Ecto neural progenitor cell (in vitro differentiated cells): ENCODE results near the gene SBF2.
A peak's percentile ranks its signal among the peaks of the same experiment; 100 is the strongest.
"Not testable (repeated sequence)": the region's sequence is repeated elsewhere in the genome, so short reads cannot be mapped to it uniquely, and the experiment has no call there.

ENCODE experiments used
- DNase-seq: peaks from one replicate; pipeline ENCODE4 v3.0.0-alpha.2; 2018; ENCODE audit warnings: low spot score

Gene SBF2

DNA sequence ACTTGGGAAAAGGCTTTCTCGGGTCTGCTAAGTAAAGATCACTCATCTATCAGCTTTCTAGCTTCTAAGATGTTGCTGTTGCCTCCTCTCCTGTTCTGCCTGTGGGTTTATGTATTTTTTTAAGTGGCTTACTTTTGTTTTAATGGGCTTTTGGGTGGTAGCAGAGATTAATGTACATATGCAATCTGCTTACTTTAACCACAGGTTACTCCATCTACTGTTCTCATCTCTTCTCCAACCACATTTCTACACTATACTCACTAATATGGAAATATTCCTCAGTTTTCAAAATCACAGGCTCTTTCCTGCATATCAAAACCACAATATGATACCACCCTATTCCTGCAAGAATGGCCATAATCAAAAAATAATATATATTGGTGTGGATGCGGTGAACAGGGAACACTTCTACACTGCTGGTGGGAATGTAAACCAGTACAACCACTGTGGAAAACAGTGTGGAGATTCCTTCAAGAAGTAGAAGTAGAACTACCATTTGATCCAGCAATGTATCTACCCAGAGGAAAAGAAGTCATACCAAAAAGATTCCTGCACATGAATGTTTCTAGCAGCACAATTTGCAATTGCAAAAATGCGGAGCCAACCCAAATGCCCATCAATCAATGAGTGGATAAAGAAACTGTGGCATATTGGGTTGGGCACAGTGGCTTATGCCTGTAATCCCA lies 341.4 kb downstream of the SBF2 start:
- no peak for DNase-seq

DNA sequence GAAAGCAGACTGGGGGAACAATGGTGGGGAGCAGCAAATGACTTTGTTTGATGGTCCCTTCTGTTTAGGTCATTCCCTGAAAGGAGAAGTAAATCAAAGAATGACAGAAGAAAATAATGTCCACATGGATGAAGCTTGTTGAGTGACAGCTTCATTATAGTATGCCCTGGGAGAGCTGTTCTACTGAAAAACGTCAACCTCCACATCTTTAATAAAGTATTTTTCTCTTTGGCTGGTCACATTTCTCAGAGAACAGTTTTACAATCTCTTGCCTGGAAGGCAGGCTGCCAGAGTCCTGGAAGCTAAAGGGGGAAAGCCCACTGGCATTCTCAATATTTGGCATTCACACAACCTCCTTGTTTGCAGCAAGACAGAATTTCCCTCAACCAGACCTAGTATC lies 342.2 kb downstream of the SBF2 start:
- DNase-seq: no peak

DNA sequence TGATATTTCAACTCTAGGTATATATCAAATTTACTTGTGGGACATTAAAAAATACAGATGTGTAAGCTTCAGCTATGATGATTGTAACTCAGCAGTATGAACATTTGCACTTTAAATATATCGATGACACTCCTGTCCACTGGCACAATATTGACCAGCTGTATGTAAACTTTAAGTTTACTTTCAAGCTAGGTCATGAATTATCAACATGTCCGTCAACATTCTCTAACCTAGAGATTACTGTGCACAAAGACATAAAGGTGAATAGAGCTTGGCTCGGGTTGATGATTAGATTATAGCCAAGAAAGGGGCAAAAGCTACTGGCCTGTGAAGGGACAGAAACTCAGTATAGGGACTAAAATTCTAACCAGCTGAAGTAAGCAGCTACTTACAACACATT lies 343.6 kb downstream of the SBF2 start:
- DNase-seq: no peak

DNA sequence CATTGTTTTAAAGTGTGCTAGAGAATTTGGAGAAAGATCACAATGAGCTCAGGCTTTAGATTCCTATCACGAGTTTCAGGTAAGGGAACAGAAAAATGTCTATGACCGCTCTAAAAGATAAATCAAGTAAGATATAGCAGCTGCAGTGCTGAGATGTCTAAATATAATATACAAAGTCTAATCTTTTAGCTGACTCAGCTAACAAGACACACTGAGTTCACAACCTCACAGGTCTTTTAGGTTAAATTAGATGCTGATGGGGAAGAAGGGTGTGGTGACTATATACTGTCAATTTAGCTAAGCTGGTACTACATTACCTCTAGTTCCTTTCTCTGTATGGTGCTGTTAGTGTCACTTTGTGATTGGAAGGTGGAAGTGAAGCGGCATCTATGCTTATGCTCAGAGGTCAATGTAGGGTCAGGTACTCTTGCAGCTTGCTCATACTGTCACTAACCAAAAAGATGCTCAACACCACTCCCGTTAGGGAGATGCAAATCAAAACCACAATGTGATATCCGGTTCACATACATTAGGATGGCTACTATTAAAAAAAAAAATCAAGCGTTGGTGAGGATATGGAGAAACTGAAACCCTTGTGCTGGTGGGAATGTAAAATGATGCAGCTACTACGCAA lies 346.7 kb downstream of the SBF2 start:
- DNase-seq: no peak

- DNase-seq: not testable (repeated sequence)
Measured at GRCh38 chr11:9945680-9946079, 348.3 kb downstream of the SBF2 start.

DNA sequence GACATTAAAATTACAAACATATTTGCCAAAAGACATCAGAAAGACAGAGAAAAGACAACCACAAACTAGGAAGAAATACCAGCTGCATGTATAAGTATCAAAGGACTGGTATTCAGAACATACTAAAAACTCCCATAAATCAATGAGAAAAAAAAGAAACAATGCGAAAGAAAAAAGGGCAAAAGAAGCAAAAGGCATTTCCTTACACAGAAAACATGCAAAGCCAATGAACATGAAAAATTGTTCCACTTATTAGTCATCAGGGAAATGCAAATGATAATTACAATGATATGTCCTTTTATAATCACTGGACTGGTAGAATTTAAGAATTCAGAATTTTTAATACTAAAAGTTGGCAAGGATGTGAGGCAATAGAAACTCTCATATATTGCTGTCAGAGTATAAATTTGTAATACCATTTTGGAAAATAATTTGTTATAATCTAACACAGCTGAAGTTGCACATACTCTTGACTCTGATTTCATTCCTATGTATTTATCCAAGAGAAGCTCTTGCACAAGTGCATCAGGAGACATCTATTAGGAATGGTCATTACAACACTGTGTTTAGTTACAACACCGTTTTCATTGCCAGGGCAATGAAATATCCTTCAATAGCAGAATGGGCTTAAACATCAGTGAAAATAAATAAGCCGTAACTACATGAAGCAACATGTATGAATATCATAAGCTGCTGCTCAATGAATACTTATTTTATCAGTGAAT lies 350.5 kb downstream of the SBF2 start:
- DNase-seq: no peak

- no peak for DNase-seq
Measured at GRCh38 chr11:9941991-9942390, 352.0 kb downstream of the SBF2 start.

- DNase-seq: not testable (repeated sequence)
Measured at GRCh38 chr11:9939150-9939549, 354.9 kb downstream of the SBF2 start.

- DNase-seq: no peak
Measured at GRCh38 chr11:9936754-9937153, 357.3 kb downstream of the SBF2 start.

DNA sequence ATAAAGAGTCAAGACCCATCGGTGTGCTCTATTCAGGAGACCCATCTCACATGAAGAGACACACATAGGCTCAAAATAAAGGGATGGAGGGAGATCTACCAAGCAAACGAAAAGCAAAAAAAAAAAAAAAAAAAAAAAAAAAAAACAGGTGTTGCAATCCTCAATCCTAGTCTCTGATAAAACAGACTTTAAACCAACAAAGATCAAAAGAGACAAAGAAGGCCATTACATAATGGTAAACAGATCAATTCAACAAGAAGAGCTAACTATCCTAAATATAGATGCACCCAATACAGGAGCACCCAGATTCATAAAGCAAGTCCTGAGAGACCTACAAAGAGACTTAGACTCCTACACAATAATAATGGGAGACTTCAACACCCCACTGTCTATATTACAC lies 361.2 kb downstream of the SBF2 start:
- DNase-seq: not testable (repeated sequence)

- not testable (repeated sequence) for DNase-seq
Measured at GRCh38 chr11:9930562-9931331, 363.3 kb downstream of the SBF2 start.

GRCh38 chr11:9927670-9928069 lies 366.3 kb downstream of the SBF2 start:
- no peak for DNase-seq

DNA sequence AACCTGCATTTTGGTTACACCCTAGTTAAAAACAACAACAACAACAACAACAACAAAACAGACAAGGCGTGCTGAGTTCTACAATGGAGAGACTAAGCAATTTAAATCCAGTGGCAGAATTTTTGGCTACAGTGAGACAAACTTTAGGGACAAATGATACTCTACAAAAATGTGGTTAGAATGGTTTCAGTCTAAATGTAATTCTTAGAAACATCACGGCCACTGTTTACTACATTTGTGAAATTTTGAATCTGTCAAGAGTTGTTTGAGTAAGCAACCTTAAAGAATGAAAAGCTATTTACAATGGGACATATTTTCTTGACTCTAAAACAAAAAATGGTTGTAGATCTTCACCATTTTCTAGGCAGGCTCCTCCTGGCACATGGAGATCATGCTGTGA lies 370.7 kb downstream of the SBF2 start:
- DNase-seq: no peak

DNA sequence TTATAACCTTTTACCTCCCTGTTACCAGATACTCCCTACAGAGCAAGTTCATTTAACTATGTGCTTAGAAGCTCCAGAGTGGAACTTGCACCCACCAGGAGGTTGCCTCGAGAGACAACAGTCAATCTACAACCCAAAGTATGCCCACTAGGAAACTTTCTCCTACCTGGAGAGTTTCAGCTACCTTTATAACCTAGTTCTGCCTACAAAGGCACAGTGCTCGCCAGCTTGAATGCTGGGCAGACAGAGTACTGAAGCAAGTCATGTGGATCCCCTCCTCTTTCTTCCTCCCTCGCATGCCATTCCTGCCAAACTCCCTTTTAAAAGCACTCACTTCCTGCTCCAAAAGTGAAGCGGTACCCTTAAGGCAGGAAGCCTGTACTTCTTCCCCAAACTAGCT lies 371.2 kb downstream of the SBF2 start:
- peak; percentile 48 for DNase-seq

GRCh38 chr11:9916480-9916879 lies 377.5 kb downstream of the SBF2 start:
- DNase-seq: no peak

- no peak for DNase-seq
Measured at GRCh38 chr11:9914064-9914463, 380.0 kb downstream of the SBF2 start.

DNA sequence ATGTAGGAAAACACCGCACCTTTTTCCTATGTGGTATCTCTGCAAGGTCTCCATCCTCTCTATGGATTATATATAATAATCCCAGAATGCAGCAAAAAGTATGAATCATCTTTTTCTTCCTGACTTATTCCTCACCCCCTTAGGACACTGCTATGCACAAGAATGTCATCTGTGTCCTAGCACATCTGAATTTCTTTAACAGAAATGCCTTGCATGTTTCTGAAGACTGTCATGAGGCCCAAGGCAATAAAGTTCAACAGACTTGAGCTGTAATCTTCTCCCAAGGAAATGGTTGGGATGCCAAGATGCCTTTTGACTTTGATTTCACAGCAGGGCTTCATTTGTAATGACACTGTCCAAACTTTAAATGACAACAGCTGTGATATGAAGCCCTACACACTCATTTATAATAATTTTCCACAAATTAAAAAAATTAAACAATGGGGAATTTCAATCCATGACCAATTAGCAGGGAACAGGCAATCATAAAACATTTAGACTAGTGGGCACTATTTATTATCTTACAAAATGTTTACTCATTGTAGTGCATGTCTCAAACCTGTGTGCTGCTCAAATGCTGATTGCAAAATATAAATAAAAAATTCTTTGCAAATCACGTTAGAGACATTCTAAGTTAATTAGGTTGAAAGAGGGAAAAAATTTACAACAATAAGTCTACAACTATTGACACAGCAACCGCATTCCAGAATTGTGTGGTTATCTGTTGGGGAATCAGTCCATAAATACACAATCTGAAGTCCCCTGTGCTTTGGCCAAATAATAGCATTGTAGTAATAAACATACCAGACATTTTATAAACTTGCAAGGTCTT lies 387.8 kb downstream of the SBF2 start:
- DNase-seq: no peak

DNA sequence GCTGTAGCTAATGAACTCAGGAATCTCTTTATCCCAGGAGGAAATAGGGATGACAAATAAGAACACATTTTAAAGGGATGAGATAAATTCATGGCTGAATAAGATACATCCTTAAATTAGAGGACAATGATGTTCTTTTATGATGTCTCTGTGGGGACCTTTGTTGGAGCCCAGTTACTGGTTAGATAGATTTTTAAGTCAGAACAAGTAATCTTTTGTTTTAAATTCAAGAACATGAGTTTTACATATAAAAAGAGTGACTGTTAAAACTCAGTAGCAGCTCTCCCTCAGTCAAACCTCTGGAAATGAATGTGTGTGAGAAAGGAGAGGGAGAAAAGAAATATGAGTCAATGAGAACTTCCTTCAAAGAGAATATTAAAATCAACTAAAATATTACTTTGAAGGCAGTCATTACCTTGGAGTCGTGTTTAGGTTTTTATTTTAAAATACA lies 388.5 kb downstream of the SBF2 start:
- DNase-seq: no peak

GRCh38 chr11:9903579-9903978 lies 390.4 kb downstream of the SBF2 start:
- no peak for DNase-seq

- DNase-seq: no peak
Measured at GRCh38 chr11:9901943-9902342, 392.1 kb downstream of the SBF2 start.

DNA sequence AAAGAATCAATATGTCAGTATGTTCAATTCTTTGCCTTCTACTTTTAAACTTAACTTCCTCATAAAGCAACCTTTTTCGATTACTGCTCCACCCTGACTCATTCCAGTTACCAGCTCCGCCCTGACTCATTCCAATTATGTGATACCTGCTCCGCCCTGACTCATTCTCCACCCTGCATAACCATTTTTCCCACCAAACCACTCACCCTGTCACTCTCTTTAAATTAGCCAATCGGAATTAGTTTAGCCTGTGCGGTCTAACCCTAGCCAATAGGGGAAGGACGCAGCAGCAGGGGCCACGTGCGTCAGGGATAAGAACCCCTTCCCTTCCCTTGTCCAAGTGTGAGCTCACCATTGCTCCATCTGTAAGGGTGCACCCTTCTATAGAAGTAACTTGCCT lies 393.8 kb downstream of the SBF2 start:
- not testable (repeated sequence) for DNase-seq

GRCh38 chr11:9899676-9900075 lies 394.3 kb downstream of the SBF2 start:
- DNase-seq: no peak
